ENCODE measurements around the gene NUBPL.

NUBPL gene, protein sequence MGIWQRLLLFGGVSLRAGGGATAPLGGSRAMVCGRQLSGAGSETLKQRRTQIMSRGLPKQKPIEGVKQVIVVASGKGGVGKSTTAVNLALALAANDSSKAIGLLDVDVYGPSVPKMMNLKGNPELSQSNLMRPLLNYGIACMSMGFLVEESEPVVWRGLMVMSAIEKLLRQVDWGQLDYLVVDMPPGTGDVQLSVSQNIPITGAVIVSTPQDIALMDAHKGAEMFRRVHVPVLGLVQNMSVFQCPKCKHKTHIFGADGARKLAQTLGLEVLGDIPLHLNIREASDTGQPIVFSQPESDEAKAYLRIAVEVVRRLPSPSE

DNA sequence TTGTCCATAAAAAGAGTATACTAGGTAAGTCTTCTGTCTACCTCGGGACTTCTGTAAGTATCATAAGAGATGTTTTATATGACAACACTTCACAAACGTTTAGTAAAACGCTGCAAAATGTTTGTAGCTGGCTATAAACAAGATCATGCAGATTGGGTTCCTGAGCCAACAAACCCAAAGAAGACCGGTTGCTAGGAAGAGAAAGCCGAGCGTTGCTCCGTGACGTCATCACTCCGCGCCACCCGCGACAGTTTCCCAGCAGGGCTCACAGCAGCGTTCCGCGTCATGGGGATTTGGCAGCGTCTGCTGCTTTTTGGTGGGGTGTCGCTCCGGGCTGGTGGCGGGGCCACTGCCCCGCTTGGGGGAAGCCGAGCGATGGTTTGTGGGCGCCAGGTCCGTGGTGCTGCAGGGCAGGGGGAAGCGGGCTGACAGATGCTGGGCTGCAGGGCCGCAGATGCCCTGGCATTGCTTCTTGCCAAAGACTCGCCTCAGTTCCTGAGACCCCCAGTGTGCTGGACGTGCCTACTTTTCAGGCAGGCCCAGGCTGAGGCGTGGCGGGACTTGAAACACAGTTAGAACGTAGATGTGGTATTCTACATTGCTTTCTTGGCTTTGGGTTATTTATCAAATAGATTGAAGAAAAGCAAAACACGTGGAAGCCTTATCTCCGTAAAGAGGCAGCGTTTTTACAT lies at the start of gene NUBPL:
TSS of gene NUBPL (plus strand) at position 250 of the 692 bp plus-strand sequence. CDS start at position 286, 36 bp downstream.
- DNase-seq, result peak; percentile 97 to 98

DNA sequence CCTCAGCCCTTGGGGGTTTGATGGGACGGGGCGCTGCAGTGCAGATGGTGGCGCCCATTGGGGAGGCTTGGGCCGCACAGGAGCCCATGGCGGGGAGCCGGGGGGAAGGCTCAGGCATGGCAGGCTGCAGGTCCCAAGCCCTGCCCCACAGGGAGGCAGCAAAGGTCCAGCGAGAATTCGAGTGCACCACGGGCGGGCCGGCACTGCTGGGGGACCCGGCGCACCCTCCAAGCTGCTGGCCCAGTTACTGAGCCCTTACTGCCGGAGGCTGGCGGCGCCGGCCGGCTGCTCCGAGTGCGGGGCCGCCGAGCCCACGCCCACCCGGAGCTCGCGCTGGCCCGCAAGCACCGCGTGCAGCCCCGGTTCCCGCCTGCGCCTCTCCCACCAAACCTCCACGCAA lies 34.1 kb upstream of the NUBPL start:
- no peak for DNase-seq

DNA sequence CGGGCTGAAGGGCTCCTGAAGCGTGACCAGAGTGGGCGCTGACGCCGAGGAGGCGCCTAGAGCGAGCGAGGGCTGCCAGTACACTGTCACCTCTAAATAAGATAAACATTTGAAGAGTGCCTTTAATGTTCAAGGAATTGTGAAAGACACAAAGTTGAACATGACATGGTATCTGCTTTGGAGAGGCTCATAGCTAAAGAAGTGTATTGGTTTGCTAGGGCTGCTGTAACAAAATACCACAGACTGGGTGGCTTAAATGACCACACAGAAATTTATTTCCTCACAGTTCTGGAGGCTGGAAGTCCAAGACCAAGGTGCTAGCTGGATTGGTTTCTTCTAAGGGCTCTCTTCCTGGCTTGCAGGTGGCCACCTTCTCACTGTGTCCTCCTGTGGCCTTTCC lies 33.7 kb upstream of the NUBPL start:
- DNase-seq, result no peak

DNA sequence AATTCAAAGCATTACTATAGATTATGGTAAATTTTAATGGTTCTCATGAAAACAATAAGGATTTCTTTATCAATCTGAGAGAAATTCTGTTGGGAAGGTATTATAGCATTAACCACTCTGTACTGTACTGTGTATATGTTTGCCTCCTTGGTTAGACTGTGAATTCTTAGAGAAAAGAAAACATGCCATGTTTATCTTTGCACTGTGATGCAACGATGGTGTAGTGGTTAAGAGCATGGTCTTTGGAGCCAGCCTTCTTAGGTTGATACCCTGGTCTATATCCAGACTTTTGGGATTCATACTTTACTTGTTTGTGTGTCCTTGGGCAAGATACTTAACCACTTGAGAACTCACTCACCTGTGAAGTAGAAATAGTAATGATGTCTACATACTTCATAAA lies 32.2 kb upstream of the NUBPL start:
- no peak for DNase-seq

DNA sequence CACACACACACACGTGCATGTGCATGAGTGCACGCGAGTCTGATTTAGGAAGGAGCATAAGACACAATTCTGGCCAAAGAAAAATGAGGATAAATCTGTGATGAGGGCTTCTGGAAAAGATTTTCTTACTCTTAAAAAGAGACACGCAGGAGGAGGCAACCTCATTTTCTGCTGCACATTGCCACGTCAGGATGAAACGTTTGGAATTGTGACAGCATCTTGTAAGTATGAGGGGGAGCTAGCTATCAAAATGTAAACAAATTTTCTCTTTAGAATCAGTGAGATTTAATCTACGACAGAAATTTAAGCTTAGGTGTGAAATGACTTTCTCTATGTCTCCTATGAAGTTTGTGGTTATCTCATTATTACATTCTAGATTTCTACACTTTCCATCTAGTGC lies 31.1 kb upstream of the NUBPL start:
- DNase-seq, result no peak

DNA sequence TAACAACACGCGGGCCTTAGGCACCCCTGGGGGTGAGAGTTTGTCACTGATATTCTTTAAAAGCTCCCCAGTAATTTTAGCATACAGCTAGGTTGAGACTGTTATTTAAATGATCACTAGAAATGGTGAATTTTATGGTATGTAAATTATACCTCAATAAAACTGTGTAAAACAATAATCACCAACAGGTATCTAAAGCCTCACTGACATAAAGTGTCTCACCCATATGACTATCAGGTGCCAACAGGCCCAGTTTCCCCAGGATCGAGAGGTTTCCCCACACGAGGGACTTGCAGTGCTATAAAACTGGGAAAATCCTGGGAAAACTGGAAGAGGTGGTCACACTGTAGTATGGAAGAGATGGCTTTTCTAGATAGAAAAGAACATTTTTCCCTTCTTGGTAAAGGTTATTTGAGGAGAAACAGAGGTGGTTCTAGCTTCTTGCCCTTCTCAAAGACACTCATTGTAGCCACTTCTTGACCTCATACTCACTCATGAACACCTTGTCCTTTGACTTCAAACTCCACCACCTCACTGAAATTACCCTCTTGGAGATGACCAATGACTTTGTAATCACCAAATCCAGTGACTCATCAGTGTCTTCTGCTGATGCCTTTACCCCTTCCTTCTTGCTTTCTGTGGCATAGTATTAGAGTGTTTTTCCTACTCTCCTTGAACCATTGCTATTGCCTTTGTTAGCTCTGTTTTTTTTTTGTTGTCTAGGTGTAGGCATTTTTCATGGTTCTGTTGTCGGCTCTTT lies 24.8 kb upstream of the NUBPL start:
- DNase-seq, result no peak

DNA sequence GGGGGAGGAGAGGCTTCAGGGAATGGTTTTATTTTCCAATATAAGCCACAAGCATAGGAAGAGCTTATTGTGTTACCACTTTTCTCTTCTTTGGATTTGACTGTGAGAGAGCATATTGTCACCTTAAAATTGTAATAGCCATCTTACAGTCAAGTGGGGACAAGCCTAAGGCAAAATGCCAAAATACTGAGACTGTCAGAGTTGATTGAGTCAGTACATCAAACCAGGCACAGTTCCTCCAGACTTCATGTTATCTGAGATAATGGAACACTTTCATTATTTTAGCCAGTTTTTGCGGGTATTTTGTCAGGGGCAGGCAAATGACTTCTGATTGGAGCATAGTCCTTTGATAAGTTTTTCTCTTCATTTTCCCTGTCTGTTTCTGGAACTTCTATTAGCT lies 19.5 kb upstream of the NUBPL start:
- DNase-seq, result peak; percentile 43 to 70

DNA sequence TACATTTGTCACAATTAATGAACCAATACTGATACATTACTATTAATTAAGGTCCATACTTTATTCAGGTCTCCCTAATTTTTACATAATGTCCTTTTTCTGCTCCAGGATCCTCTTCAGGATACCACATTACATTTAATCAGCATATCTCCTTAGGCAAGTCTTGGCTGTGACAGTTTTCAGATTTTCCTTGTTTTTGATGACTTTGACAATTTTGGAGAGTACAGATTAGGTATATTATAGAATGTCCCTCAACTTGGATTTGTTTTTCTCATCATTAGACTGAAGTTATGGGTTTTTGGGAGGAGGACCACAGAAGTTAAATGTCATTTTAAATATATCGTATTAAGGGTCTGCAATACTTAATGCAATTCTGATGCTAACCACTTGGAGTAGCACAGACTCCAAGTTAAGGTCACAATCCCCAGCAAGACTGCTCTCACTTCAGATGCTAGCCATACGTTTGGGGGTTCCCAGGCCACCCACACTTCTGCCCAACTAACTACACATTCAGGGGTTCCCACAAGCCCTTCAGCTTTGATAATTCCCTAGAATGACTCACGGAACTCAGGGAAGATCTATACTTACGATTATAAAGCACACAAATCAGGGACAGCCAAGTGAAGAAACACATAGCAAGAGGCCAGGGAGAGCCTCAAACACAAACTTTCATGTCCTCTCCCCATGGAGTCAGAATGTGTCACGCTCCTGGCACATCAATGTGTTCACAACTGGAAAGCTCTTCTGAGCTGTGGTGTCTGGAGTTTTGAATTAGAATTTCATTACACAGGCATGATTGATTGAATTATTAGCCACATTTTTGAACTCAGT lies 17.0 kb upstream of the NUBPL start:
- DNase-seq, result peak in 1 of 2 experiments; percentile 29

DNA sequence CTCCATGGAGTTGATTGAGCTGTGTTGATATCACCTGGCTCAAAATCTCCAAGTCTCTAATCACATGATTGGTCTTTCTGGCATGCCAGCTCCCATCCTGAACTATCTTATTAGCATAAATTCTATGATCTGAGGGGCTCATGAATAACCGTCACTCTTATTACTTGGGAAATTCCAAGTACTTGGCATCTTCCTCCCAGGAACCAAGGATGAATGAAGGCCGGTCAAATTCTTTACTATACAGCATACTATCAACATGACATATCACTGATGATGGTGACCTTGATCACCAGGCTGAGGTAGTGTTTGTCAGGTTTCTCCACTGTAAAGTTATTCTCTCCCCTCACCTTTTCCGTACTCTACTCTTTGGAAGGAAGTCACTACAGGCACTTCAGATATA lies 16.4 kb upstream of the NUBPL start:
- DNase-seq, result no peak

DNA sequence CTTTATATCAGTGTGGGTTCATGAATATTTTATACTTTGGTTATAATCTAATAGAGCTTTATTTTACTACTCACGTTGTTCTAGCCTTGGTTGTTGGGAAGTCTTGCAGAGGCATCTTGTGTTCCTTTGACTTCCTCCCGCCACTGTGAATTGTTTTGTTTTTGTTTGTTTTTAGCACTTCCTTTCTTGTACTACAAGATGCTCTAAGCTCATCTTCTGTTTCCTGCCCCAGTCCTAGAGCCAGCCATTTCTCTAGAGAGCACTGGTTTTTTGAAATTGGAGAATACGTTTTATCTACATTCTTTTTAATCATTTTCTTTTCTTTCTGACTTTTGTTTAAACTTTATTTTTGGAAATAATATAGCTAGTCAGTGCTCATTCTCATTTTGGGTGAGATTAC lies 15.9 kb upstream of the NUBPL start:
- DNase-seq, result no peak

DNA sequence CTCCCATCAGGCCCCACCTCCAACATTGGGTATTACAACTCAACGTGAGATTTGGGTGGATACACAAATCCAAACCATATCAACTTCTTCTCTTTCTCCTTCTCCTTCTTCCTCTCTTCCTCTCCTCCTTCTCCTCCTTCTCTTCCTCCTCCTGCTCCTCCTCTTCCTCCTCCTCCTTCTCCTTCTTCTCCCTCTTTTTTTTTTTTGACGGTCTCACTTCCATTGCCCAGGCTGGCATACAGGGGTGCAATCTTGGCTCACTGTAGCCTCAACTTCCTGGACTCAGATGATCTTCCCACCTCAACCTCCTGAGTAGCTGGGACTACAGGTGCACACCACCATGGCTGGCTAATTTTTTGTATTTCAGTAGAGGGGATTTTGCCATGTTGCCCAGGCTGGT lies 11.4 kb upstream of the NUBPL start:
- no peak for DNase-seq

DNA sequence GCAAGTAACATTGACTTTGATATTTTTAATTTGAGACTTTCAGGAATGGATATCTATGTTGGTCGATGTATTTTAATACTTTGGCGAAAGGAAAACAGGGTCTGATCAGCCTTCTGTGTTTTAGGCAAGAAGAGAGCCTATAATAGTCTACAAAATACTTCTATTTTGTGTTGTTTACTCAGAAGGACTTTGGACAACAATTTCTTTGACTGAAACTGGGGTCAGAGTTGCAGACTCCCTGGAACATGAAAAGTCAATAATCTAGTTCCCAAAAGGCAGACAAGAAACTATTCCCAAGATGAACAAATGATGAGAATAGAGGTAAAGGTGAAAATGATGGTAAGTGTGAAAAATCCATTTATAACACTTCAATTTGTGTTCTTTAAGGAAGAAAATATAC lies 10.6 kb upstream of the NUBPL start:
- no peak for DNase-seq

DNA sequence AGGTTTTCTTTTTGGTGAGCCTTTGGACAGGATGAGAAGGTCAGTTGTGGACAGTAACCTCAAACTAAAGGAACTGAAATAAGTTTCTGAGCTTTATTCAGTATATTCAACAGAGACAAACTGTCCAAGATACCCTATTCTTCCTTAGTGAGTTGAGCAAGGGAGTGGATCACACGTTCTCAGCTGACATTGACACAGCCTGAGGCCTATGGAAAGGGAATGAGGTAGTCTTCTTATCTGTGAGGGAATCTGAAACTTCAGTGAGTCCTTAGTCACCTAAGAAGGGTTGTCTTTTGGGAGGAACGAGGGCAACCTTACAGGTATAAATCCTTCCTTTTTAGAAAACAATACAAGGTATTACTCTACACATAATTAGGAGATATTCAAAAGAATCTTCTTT lies 5.0 kb upstream of the NUBPL start:
- no peak for DNase-seq

DNA sequence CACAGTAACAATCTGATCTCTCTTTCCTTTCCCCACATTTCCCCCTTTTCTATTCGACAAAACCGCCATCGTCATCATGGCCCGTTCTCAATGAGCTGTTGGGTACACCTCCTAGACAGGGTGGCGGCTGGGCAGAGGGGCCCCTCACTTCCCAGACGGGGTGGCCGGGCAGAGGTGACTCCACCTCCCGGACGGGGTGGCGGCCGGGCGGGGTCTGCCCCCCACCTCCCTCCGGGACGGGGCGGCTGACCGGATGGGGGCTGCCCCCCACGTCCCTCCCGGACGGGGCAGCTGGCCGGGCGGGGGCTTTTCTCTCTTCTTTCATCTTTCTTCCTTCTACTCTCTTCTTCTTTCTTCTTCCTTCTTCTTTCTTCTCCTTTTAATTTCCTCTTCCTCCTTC lies 1.3 kb upstream of the NUBPL start:
- no peak for DNase-seq

DNA sequence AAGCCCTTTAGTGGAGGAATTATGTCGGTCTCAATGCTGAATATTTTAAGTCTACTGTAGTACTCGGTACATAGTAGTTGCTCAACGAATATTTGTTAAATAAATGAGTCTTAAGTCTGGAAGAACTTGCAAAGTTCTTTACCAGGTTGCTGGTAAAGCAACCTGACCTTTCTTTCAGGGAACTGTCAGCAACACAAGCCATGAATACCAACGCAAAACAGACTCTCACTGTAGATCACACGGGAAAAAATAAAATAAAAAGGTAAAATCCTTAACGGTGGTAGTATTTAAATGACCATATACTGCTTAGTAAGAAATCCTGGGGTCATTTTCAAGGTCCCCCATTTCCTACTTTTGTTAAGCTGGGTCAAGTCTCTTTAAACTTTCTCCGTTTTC lies 447 bp upstream of the NUBPL start:
- no peak for DNase-seq

DNA sequence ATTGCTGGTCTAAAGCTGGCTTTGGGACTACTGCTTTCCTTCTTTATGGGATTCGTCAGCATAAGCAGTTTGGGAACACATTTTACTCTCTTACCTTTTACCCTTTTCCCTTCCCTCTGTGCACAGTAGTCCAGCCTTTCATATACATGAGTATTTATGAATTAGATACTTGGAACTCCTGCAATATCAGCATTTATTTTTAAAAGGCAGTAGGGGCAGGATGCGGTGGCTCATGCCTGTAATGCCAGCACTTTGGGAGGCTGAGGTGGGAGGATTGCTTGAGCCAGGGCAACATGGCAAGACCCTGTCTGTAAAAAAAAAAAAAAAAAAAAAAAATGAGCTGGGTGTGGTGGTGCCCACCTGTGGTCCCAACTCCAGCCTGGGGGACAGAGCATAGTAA lies 3.0 kb downstream of the NUBPL start:
- no peak for DNase-seq

DNA sequence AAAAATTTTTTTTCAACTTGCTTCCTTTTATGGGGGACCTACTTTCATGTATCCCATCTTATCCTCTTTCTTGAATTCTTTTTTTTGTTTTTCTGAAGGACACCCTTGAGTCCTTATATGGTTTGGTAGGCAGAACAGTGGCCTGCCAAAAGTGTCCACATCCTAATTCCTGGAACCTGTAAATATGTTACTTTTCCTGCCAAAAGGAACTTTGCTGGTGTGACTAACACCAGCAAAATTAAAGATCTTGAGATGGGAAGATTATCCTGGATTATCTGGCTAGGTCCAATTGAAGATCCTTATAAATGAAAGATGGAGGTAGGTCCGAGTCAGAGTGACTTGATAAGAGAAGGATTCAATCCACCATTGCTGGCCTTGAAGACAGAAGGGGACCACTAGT lies 5.3 kb downstream of the NUBPL start:
- no peak for DNase-seq

DNA sequence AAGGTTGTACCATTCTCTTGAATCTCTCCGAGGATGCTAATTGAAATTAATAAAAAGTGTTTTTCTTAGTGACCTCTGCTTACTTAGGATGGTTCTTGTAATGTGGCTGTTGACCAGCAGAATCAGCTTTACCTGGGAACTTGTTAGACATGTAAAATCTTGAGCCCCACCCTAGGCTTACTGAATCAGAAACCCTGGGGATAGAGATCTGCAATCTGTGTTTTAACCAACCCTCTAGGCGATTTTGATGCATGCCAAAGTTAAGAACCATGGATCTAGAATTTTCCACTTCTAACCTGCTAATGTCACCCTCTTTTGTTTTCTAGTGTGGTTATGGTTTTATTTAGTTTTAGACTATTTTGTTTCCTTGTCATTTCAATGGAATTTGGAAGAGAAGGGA lies 6.5 kb downstream of the NUBPL start:
- DNase-seq, result no peak

DNA sequence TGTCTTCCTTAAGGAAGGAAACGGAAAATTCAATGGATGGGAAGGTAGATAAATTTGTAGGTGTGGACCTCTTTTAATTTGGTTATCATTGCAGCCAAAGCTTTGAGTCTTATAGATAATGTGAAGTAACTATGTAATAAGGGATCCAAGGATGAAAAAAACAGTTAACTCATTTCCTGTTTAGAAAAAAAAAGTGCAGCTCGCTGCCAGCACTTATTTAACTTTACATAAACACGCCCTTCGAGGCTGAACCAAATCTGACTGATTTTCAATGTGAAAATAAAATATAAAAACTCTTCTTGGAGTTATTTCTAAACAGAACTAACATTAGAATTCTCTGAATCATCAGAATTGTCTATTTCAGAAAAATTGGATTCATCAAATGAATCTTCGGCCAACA lies 7.0 kb downstream of the NUBPL start:
- no peak for DNase-seq

DNA sequence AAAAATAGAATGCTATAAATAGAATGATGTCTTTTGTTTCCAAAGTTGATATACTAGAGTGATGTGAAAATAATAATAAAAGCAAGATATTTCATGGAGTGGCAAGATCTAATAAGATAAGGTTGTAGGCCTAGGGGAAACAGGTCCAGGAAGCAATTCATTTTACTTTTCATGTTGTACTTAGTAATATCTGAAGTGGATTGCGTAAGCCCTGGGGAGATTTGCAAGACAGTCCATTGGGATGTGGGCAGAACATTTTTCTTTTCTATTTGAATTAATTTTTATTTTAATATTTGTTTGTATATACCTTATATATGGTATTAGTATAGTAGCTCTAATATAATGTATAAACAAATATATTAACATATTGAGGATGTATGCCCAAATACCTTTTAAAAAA lies 7.5 kb downstream of the NUBPL start:
- no peak for DNase-seq

DNA sequence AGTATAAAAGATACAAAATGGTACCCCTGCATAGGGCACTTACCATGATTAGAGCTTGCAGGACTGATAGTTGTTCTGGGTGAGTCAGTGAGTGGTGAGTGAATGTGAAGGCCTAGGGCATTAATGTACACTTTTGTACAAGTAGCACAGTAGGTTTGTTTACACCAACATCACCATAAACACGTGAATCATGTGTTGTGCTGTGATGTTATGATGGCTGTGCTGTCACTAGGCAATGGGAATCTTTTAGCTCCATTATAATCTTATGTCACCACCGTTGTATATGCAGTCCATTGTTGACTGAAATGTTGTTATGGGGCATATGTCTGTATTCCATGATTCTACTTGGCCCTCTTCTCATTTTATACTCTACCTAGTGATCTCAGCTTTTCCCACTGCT lies 11.8 kb downstream of the NUBPL start:
- DNase-seq, result no peak

DNA sequence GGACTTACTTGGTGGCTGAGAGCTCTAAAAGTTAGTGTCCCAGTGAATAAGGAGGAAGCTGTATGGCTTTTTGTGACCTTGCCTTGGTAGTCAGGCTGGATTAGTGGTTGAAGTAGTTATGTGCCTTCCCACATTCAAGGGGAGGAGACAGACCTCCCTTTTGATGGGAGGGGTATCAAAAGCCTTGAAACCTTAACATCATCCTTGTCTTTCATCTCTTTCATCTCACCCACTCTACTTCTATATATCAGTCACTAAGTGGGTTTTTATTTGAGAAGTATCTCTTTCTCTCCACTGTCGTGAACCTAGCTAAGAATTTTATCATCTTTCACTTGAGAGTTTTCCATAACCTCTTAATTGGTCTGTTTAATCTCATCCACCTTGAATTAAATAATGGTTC lies 15.7 kb downstream of the NUBPL start:
- DNase-seq, result no peak

DNA sequence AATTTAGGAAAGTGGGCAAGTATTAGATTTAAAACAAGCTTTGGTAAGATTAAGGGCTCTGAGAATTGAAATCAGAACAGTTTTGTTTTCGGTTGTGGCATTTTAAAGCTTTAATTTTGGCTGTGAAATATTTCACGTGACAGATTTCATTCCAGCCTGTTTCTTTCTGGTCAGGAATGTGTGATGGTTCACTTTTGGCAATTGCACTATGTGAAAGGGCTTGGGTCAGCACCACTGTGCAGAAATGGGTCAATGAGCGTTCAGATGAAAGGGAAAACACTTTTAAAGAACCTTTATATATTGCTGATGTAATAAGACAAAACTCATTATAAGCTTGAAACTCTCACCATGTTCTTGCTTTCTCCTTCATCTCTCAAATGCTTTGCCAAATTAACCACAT lies 17.1 kb downstream of the NUBPL start:
- DNase-seq, result no peak
